ENCODE measurements around the gene SBNO1. TPM values are rescaled to one million over a fixed set of nuclear protein-coding genes. Genes with fewer than 3 reads are reported as not detected.

The SBNO1 gene
- total RNA-seq, 1 donor from 2014 or later, result 48.6 TPM

- Mint-ChIP-seq H3K4me3 (no peak overlapping the region), H3K27me3 (no peaks in the 10 kb centered on the region), H3K27ac (peak overlapping the region; percentile 50), H3K36me3 (ENCODE audit: low read depth) (peaks cover 58% of the 10 kb centered on the region), H3K9me3 (no peaks in the 10 kb centered on the region), H3K4me1 (peaks cover 13% of the 10 kb centered on the region)
- TF ChIP-seq CTCF (IDR thresholded peaks at IDR 0.05), result no peak
- ATAC-seq (ENCODE audit: low read depth), result peak; percentile 90
- CTCF ChIA-PET, result interaction anchor here (1.7 kb wide), 1 partner anchor 64 kb away, joined by 4 read pairs; no protein-coding TSS in a partner anchor
- POLR2A ChIA-PET, result interaction anchor here (0.6 to 2.0 kb wide), 11 partner anchors 12 to 869 kb away, joined by 3 to 11 read pairs (median 4); partner anchors contain the start of genes KMT5A, SBNO1 and TMED2
- intact Hi-C loops (cut with micrococcal nuclease), result loop anchor here (1.0 to 2.0 kb wide), 2 partner anchors 16 to 23 kb away; no protein-coding TSS in a partner anchor
- no peak for DNase-seq
Observed at GRCh38 chr12:123404581-123404980, 39.9 kb upstream of the SBNO1 start.

GRCh38 chr12:123401753-123402683, 37.4 kb upstream of the SBNO1 start:
- CTCF ChIA-PET, result interaction anchor here (0.6 kb wide), 1 partner anchor 44 kb away, joined by 3 read pairs; no protein-coding TSS in a partner anchor
- intact Hi-C loops (cut with micrococcal nuclease), result no loop called here
- peak overlapping the region; percentile 8 for H3K27ac Mint-ChIP-seq
- no peak for TF ChIP-seq CTCF (IDR thresholded peaks at IDR 0.05)
- no peak for ATAC-seq (ENCODE audit: low read depth)
- peaks cover 8% of the 10 kb centered on the region for H3K4me1 Mint-ChIP-seq
- no peaks in the 10 kb centered on the region for H3K27me3 Mint-ChIP-seq
- POLR2A ChIA-PET, result no interaction called here
- peaks cover 66% of the 10 kb centered on the region for H3K36me3 Mint-ChIP-seq (ENCODE audit: low read depth)
- no peaks in the 10 kb centered on the region for H3K9me3 Mint-ChIP-seq
- DNase-seq, result no peak
- H3K4me3 Mint-ChIP-seq, result no peak overlapping the region

- Mint-ChIP-seq H3K27ac (peak overlapping the region; percentile 39), H3K27me3 (no peaks in the 10 kb centered on the region), H3K4me3 (no peak overlapping the region), H3K4me1 (peaks cover 2% of the 10 kb centered on the region), H3K9me3 (no peaks in the 10 kb centered on the region), H3K36me3 (ENCODE audit: low read depth) (peaks cover 68% of the 10 kb centered on the region)
- intact Hi-C loops (cut with micrococcal nuclease), result no loop called here
- ChIA-PET CTCF (no interaction called here), POLR2A (no interaction called here)
- ATAC-seq (ENCODE audit: low read depth), result no peak
- TF ChIP-seq CTCF (IDR thresholded peaks at IDR 0.05), result no peak
- DNase-seq, result no peak
Observed at GRCh38 chr12:123399255-123399617, 34.6 kb upstream of the SBNO1 start.

- ChIA-PET CTCF (no interaction called here), POLR2A (no interaction called here)
- no peaks in the 10 kb centered on the region for H3K27me3 Mint-ChIP-seq
- intact Hi-C loops (cut with micrococcal nuclease), result no loop called here
- H3K36me3 Mint-ChIP-seq (ENCODE audit: low read depth), result peaks cover 64% of the 10 kb centered on the region
- peaks cover 2% of the 10 kb centered on the region for H3K4me1 Mint-ChIP-seq
- no peak for DNase-seq
- TF ChIP-seq CTCF (IDR thresholded peaks at IDR 0.05), result no peak
- no peak overlapping the region for H3K27ac Mint-ChIP-seq
- no peak overlapping the region for H3K4me3 Mint-ChIP-seq
- no peak for ATAC-seq (ENCODE audit: low read depth)
- H3K9me3 Mint-ChIP-seq, result no peaks in the 10 kb centered on the region
Observed at GRCh38 chr12:123398550-123399254, 34.1 kb upstream of the SBNO1 start.

- H3K36me3 Mint-ChIP-seq (ENCODE audit: low read depth), result peaks cover 62% of the 10 kb centered on the region
- ChIA-PET POLR2A (no interaction called here), CTCF (no interaction called here)
- no peak overlapping the region for H3K27ac Mint-ChIP-seq
- DNase-seq, result no peak
- ATAC-seq (ENCODE audit: low read depth), result no peak
- no peaks in the 10 kb centered on the region for H3K9me3 Mint-ChIP-seq
- intact Hi-C loops (cut with micrococcal nuclease), result no loop called here
- TF ChIP-seq CTCF (IDR thresholded peaks at IDR 0.05), result no peak
- H3K4me3 Mint-ChIP-seq, result no peak overlapping the region
- H3K4me1 Mint-ChIP-seq, result peaks cover 2% of the 10 kb centered on the region
- H3K27me3 Mint-ChIP-seq, result no peaks in the 10 kb centered on the region
Observed at GRCh38 chr12:123398177-123398549, 33.5 kb upstream of the SBNO1 start.
